Upper lobe of left lung (tissue), 4 donors: Measurements from ENCODE around the gene LCN9.

Experiments used
- POLR2AphosphoS5 ChIP-seq, 2 donors: sonication (generic); formaldehyde crosslinking; IDR thresholded peaks; one replicate each; pipeline ENCODE4 v1.5.1; 2017; ENCODE audit warnings: antibody characterized with exemption in 2 of 2
- TF ChIP-seq, protein P1 (sequence below), 6 experiments: fragments of 450-650 bp in 4 of 6; fragments of 200-600 bp in 2 of 6; sonication (generic) in 2 of 6; IDR thresholded peaks; one replicate each; pipeline ENCODE4 v1.5.1; 2016 to 2019; ENCODE audit warnings: antibody characterized with exemption in 6 of 6

DNA sequence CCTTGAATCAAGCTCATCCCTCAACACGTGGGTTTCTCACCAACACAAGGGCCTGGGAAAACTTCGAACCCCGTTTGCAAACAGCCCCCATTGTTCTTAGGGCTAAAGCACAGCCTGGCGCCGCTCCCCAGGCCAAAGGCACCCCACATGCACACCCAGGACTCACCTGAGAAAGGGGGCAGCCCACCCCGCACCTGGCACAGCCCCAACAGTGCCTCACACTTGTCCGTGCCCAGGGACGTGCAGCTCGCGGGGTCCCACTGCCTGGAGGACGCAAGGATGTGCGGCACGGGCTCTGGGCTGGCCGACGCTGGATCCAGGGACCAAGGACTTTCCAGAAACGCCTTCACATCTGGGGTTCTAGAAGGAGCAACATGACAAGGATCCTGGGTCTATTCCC is 33.3 kb downstream of the LCN9 start:
- TF ChIP-seq, protein P1, sequence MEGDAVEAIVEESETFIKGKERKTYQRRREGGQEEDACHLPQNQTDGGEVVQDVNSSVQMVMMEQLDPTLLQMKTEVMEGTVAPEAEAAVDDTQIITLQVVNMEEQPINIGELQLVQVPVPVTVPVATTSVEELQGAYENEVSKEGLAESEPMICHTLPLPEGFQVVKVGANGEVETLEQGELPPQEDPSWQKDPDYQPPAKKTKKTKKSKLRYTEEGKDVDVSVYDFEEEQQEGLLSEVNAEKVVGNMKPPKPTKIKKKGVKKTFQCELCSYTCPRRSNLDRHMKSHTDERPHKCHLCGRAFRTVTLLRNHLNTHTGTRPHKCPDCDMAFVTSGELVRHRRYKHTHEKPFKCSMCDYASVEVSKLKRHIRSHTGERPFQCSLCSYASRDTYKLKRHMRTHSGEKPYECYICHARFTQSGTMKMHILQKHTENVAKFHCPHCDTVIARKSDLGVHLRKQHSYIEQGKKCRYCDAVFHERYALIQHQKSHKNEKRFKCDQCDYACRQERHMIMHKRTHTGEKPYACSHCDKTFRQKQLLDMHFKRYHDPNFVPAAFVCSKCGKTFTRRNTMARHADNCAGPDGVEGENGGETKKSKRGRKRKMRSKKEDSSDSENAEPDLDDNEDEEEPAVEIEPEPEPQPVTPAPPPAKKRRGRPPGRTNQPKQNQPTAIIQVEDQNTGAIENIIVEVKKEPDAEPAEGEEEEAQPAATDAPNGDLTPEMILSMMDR (IDR thresholded peaks at IDR 0.05), result no peak
- TF ChIP-seq POLR2AphosphoS5 (IDR thresholded peaks at IDR 0.05), result no peak
